Adrenal gland (tissue), 5 donors: ENCODE data around the gene ICE2.

Experiments
- POLR2A ChIP-seq, 2 donors: fragments of 450-650 bp; IDR thresholded peaks; one replicate each; pipeline ENCODE4 v1.6.1; 2017; ENCODE audit warnings: antibody characterized with exemption in 2 of 2, mild to moderate bottlenecking in 2 of 2, moderate library complexity in 1 of 2
- TF ChIP-seq, protein P1 (sequence below), 6 experiments: fragments of 450-650 bp in 4 of 6; fragments of 200-600 bp in 2 of 6; sonication (generic) in 1 of 6; IDR thresholded peaks; 1 replicate in 5 of 6; 2 replicates in 1 of 6; pipeline versions ENCODE4 v1.5.1 to v1.8.0; 2016 to 2021; ENCODE audit warnings: antibody characterized with exemption in 6 of 6, mild to moderate bottlenecking in 2 of 6, moderate library complexity in 1 of 6
- donor health status: DM: no; HTN: no; CAD: no.

DNA sequence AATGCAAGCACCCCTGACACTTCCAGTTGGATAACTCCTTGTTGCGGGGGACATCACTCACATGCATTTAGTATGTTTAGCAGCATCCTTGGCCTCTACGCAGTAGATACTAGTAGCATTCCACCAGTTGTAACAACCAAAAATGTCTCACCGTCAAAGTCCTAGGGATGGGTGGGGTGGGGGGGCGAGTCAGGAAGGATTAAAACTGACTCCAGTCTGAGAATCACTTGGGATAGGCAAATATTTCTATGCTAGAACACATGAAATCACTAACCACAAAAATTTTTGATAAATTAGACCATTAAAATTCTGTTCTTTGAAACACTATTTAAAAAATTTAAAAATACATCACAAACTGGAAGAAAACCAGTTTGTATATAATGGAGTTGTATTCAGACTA lies 18.0 kb downstream of the ICE2 start:
- TF ChIP-seq, protein P1, sequence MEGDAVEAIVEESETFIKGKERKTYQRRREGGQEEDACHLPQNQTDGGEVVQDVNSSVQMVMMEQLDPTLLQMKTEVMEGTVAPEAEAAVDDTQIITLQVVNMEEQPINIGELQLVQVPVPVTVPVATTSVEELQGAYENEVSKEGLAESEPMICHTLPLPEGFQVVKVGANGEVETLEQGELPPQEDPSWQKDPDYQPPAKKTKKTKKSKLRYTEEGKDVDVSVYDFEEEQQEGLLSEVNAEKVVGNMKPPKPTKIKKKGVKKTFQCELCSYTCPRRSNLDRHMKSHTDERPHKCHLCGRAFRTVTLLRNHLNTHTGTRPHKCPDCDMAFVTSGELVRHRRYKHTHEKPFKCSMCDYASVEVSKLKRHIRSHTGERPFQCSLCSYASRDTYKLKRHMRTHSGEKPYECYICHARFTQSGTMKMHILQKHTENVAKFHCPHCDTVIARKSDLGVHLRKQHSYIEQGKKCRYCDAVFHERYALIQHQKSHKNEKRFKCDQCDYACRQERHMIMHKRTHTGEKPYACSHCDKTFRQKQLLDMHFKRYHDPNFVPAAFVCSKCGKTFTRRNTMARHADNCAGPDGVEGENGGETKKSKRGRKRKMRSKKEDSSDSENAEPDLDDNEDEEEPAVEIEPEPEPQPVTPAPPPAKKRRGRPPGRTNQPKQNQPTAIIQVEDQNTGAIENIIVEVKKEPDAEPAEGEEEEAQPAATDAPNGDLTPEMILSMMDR (IDR thresholded peaks at IDR 0.05), result no peak
- TF ChIP-seq POLR2A (IDR thresholded peaks at IDR 0.05), result no peak
